GM19351 (cell line): ENCODE results near the gene NDUFV3.
"Not testable (repeated sequence)": the region's sequence is repeated elsewhere in the genome, so short reads cannot be mapped to it uniquely, and the experiment has no call there.

Source experiments
- ATAC-seq: cut with Tn5 transposase; IDR thresholded peaks from one replicate; pipeline ENCODE4 v1.9.1; 2021; ENCODE audit warnings: mild to moderate bottlenecking, moderate library complexity; ENCODE audit not compliant: unreplicated experiment

NDUFV3 gene

DNA sequence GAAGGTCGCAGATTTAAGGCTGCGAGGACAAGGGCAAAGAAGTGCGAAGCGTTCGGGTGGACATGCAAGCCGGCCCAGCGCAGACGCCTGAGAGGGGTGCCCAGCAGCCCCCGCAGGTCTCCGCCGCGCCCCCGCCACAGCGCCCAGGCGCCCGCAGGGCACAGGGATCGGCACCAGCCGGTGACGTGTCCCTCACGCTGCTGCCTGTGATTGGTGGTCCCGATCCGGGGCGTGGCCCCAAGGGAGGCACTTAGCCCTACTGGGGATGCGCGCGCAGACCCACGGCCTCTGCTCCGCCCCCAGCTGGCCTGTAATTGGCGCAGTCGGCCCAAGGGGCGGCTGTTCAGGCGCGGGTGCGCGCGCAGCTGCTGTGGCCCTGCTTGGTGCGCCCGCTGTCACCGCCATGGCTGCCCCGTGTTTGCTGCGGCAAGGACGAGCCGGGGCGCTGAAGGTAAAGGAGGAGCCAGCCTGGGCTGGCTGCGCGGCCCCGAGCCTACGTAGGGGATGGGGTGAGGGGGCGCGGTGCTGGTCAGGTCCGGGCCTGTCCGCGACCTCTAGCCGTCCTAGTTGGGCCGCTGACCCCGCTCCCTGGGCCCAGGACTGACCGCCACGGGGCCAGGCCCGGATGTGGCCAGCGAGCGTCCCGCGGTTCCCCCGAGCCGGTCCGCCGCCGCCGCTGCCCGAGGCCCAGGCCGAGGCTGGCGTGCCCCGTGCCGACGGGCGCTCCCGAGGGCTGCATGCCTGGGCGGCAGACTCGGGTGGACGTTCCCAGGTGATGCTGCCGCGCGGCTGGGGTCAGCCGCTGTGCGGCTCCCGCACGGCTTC is at the start of gene NDUFV3:
TSS of gene NDUFV3 (plus strand) at position 379 of the 825 bp plus-strand sequence. CDS start at position 404, 25 bp downstream.
- peak; percentile 94 for ATAC-seq

DNA sequence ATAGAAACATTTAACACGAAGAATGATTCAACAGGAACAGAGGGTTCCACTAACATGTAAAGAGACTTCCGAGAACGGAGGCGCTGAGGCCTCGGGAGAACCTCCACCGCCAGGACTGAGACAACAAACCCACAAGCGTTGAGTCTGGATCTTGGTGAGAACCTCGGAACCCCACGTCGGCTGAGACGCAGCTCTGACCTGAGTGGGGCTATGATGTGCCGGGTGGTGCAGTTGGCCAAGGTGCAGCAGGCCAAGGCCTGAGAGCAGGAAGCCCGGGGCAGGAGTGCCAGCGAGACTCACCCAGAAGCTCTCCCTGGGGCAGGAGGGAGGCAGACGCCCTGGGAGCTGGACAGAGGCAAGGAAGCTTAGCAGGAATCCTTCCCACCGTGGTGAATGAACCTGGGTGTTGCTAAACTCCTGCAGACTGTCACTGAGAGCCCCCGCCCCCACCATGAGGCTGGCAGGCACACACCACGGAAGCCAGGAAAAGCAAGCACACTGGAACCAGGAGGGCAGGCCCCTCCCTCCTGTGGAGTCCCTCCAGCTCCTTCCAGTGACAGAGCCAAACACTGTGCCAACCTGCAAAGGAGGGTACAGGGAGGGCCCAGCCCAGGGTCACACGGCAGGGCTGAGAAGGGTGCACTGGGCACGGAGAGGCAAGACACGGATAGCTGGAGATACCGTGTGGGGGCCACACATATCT is 48.5 kb upstream of the NDUFV3 start:
- no peak for ATAC-seq

- ATAC-seq, result no peak
Measured at GRCh38 chr21:42845296-42845965, 47.7 kb upstream of the NDUFV3 start.

- ATAC-seq, result no peak
Measured at GRCh38 chr21:42846221-42846620, 46.9 kb upstream of the NDUFV3 start.

DNA sequence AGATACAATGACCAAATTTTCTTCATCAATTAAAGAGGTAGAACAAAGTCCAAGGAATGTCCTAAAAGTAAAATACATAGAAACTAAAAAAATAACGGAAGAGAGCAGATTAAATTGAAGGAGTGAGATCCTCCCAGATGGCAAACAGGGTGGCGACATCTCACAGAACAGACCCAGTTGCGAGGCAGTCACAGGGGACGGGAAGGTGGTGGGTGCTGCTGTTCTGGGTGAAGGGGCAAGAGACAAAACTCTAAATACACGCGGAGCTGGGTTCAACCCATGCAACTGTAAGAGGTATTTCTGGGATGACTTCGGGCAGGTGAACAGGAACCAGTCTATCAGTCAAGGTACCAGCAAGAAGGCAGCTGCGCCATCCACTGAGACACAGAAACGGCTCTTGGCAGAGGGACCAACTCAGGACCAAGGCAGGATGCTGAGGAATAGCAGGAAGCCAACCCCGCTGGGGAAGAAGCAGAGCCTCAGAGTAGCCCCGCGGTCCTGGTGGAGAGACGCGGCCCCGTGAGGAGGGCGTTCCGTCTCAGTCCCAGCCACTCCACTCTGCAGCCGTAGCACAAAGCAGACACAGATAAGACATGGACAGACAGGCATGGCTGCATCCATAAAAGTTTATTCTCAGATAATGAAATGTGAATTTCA is 45.9 kb upstream of the NDUFV3 start:
- no peak for ATAC-seq

GRCh38 chr21:42847726-42848125 is 45.4 kb upstream of the NDUFV3 start:
- no peak for ATAC-seq

DNA sequence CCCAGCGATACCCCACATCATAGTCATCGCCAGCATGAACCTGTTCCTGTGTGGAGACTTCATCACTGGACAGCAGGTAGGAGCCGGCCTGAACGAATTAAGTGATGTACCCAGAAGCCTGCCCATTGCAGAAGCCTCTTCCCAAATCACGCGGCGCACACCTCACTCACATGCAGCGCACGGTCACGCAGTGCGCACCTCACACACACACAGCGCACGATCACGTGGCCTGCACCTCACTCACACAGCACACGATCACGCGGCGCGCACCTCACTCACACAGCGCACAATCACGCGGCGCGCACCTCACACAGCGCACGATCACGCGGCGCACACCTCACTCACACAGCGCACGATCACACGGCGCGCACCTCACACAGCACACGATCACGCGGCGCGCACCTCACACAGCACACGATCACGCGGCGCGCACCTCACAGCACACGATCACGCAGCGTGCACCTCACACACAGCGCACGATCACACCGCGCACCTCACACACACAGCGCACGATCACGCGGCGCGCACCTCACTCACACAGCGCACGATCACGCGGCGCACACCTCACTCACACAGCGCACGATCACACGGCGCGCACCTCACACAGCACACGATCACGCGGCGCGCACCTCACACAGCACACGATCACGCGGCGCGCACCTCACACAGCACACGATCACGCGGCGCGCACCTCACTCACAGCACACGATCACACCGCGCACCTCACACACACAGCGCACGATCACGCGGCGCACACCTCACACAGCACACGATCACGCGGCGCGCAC is 44.8 kb upstream of the NDUFV3 start:
- ATAC-seq, result not testable (repeated sequence)

GRCh38 chr21:42848932-42849758 is 44.0 kb upstream of the NDUFV3 start:
- no peak for ATAC-seq

DNA sequence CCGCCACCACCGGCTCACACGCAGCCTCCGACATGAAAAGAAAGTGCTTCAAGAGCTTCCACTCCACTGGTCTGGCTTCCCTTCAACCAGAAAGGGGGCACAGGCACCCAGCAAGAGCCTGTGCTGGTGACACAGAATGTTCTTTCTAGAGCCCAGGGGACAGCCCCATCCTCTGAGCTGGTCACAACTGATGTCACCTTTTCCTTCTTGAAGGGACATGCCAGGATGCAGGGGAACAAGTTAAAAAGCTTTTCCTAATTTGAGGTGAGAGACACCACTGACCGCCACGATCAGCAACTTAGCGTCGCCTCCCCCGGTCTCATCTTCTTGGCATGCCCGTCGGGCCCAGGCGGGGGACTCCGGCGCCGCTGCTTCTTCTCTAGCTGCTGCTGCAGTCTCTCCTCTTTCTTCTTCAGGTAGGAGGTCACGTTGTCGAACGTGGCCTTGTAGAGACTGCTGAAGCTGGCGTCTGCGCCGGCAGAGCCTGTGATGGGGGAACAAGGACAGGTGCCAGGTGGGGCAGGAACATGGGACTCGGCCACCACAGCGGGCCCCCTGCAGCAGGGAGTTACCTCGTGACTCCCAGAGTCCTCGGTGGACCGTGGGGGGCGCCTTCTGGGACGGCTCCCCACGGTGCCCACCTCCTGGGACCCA is 43.2 kb upstream of the NDUFV3 start:
- ATAC-seq, result no peak

- ATAC-seq, result no peak
Measured at GRCh38 chr21:42850463-42850862, 42.6 kb upstream of the NDUFV3 start.

- no peak for ATAC-seq
Measured at GRCh38 chr21:42850866-42851391, 42.2 kb upstream of the NDUFV3 start.

DNA sequence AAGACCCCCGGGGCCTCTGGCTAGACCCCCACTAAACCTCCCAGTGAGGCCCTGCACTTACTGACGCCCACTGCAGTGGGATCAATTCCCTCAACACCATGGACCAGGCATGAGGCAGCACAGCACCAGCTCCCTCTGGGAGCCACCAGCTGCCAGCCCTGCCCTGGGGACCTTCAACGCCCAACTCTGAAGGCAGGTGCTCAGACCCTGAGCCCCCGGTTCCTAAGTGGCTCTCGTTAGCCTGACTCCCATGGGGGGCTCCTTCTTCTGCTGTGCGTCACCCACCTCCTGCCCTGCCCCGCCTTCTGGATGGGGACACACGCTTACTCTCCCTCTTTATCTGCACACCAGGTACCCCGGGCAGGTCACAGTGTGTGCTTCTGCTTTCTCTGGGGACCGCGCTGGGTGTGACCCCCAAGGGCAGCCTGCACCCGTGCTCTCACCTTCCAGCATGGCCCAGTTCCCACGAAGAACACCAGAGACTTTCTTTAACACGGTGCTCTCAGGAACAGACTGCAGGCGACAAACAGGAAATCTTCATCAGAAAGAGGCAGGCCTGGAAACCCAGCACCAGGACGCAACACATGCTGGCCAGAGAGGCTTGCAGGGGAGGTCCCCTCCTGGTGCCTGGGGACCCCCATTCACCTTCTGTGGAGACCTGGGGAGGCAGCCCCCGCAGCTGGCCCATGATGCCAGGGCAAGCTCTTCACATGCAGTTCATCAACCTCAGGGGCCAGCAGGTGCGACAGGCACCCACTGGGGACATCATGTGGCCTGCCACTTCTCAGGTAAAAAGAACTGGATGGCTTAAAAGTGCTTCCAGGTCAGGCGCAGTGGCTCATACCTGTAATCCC is 41.1 kb upstream of the NDUFV3 start:
- no peak for ATAC-seq

DNA sequence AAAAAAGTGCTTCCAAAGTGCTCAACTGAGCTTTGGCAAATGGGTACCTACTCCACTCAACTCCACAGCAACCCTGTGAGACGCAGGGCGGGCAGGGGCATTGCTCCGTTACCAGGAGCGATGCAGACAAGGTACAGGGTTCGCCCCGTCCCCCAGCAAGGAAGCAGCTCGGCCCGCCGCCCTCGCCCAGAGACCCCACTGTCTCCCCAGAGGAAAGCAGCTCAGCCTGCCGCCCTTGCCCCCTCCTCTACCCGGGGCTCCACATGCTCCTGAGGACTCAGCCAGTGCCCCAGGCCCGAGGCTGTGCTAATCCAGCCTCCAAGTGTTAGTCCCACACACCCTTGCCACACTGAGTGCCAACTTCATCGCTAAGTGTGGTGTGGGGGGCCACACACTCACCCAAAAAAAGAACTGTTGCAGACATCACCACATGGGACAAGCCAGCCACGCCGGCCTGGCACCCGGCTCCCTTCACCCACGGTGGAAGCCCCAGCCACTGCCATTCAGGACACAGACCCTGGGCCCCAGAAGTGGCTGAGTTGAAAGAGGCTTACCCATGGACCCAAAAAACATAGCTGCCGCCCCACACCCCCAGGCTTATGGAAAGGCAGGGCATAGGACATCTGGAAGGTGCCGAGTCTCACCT is 40.1 kb upstream of the NDUFV3 start:
- ATAC-seq, result no peak

- ATAC-seq, result no peak
Measured at GRCh38 chr21:42853621-42854020, 39.5 kb upstream of the NDUFV3 start.

DNA sequence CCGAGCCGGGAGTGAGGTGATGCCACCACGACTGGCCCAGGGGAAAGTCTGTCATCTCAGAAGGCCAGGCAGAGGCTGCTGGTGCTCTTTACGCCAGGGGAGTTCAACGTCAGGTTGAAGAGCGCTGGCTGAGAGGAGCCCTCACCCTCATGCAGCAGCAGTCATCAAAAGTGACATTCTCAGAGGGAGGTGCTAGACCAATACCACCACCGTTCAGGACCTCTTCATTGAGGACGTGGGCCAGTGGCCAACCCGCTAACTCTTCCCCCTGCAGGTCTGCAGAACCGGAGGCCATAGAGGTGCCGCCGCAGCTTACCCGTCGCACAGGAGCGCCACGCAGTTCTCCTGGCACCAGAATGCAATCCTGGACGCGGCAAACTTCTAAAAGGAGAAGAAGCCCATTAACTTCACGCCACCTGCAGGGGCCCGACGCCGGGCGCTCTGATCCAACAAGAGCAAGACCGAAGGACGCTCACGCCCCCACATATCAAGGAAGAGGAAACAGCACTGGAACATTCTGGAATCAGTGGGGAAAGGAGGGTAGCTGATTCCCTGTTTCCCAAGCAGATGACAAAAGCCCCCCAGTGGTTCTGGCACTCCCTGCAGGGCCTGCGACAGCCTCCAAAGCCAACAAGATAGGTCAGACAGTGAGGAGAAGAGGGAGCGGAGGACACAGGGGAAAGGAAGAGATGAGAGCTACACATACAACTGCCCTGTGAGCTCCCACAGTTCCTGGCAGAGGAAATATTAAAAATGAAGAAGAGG is 38.7 kb upstream of the NDUFV3 start:
- ATAC-seq, result no peak

GRCh38 chr21:42855171-42855936 is 37.8 kb upstream of the NDUFV3 start:
- ATAC-seq, result no peak
